ENCODE measurements around the gene TRABD.

DNA sequence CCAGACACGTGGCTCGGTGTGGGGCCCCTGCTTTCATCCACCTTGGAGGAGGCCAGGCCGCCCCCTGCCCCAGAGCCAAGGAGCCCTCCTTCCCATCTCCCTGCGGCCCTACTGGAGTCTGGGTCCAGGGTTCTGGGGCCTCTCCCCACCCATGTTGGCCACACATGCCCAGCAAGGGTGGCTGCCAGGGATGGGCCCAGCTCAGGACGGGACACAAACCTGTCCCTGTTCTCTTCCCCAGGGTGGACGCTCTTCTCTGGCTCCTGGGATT, 10.6 kb upstream of the TRABD start:
- TF ChIP-seq, protein P1, sequence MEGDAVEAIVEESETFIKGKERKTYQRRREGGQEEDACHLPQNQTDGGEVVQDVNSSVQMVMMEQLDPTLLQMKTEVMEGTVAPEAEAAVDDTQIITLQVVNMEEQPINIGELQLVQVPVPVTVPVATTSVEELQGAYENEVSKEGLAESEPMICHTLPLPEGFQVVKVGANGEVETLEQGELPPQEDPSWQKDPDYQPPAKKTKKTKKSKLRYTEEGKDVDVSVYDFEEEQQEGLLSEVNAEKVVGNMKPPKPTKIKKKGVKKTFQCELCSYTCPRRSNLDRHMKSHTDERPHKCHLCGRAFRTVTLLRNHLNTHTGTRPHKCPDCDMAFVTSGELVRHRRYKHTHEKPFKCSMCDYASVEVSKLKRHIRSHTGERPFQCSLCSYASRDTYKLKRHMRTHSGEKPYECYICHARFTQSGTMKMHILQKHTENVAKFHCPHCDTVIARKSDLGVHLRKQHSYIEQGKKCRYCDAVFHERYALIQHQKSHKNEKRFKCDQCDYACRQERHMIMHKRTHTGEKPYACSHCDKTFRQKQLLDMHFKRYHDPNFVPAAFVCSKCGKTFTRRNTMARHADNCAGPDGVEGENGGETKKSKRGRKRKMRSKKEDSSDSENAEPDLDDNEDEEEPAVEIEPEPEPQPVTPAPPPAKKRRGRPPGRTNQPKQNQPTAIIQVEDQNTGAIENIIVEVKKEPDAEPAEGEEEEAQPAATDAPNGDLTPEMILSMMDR (conservative IDR thresholded peaks at IDR 0.05; ENCODE audit: low read length), result no peak
- TF ChIP-seq EZH2phosphoT487 (IDR thresholded peaks at IDR 0.05; ENCODE audit: borderline replicate concordance, low read depth, low read length), result no peak

Data from OCI-LY7 (cell line).